Caki2 (cell line): ENCODE results near the gene KLHL13. TPM values are rescaled to one million over a fixed set of nuclear protein-coding genes. Genes with fewer than 3 reads are reported as not detected.
"Not testable (repeated sequence)": the region's sequence is repeated elsewhere in the genome, so short reads cannot be mapped to it uniquely, and the experiment has no call there.

Source experiments
- DNase-seq: peaks from one replicate; pipeline ENCODE4 v3.0.0-alpha.2; 2015; ENCODE audit warnings: low read depth
- in situ Hi-C: cut with HindIII; loops from 2 replicates; pipeline ENCODE4 v1.10.0; 2016; ENCODE audit warnings: low sequenced_read_pairs, low pct_unique_long_range_greater_than_20kb, mixed read lengths
- total RNA-seq: library from RNA; depleted of rRNA; stranded (reverse); fragments of >200 nt; shearing (Covaris generic); gene quantifications from 2 replicates; pipeline ENCODE4 v1.2.3, GENCODE V29; 2014; ENCODE audit warnings: low replicate concordance; rRNA removed

The KLHL13 gene
- total RNA-seq, 1 experiment from 2014 or later = 37.4 TPM

DNA sequence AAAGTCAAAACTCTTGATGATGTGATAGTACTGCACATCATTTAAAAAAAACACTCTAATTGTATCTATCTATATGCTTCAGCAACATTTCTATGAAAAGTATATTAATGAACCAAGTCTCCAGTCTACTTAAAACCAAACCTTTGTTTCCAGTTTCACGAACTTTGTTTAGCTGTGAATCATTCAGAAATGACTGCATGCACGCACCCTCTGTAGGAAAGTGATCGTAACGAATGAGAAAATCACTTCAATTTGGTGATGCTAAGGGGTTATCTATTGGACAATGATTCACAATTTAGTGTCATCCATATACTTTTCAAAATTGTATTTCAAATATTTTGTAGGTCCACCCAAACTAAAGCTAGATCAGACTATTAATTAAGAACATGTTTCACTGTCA lies 157.6 kb downstream of the KLHL13 start:
- in situ Hi-C loops = no loop called here
- no peak for DNase-seq

DNA sequence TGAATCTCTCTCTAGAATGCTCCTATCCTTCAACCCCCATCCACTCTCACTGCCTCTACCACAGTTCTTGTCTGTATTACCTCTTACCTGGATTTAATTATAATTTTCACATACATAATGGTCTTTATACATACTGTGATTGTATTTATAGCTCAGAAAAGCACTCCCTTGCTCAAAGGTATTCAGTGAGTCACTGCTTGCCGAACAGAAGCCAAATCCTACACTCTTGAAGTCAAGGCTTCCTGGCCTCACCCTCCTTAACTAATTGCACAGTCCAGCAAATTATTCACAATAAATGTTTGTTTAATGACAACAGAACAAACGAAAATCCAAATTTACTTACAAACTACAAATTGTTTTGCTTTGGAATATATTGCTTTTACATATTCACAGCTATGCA lies 159.5 kb downstream of the KLHL13 start:
- DNase-seq = peak; percentile 2
- in situ Hi-C loops = no loop called here

DNA sequence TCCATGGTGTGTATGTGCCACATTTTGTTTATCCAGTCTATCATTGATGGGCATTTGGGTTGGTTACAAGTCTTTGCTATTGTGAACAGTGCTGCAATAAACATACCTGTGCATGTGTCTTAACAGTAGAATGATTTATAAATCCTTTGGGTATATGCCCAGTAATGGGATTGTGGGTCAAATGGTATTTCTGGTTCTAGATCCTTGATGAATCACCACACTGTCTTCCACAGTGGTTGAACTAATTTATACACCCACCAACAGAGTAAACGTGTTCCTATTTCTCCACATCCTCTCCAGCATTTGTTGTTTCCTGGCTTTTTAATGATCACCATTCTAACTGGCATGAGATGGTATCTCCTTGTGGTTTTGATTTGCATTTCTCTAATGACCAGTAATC lies 177.3 kb downstream of the KLHL13 start:
- DNase-seq, in situ Hi-C loops: not testable (repeated sequence)

DNA sequence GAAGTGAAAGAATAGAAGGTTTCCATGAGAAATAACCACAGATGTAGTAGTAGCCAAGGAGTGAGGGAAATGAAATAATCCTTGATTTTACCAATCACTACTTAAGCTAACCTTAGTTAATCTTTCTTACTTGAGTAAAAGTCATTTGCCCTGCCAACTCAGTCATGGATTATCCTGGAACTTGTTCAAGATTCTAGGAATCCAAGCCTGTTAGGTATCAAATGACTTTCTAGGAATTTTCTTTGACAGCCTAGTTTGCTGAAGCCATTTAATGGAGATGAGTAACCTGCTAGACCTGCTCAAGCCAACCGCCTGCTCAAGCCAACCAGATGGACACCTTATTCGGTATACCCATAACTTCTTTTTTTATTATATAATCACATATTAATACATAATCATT lies 180.5 kb downstream of the KLHL13 start:
- DNase-seq = no peak
- in situ Hi-C loops = no loop called here

DNA sequence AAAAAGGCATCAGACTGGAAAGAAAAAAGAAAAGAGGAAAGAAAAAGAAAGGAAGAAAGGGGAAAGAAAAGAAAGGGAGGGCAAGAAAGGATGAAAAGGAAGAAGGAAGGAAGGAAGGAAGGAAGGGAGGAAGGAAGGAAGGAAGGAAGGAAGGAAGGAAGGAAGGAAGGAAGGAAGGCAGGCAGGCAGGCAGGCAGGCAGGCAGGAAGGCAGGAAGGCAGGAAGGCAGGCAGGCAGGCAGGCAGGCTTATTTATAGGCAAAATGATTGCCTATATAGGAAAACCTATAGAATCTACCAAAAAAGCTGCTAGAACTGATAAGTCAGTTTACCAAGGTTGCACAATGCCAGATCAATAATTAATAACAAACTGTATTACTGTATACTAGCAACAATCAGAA lies 186.5 kb downstream of the KLHL13 start:
- in situ Hi-C loops, DNase-seq: not testable (repeated sequence)

DNA sequence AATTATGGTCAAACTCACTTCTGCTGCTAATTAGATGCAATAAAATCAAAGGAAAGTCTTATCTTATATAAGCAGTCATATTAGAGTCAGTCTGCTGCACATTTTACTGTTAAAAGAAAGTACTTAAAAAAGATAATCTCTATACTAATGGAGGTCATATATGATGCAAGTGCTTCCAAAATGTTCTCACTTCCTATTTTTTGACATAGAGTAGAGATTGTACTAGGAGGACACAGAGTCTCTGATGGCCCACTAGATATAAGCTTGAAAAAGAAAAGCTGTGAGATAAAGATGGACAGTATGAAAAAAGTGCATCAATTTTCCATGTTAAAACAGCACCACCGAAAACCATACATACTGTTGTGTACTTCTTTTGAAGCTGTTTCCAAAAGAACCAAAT lies 196.9 kb downstream of the KLHL13 start:
- in situ Hi-C loops = no loop called here
- DNase-seq = no peak

DNA sequence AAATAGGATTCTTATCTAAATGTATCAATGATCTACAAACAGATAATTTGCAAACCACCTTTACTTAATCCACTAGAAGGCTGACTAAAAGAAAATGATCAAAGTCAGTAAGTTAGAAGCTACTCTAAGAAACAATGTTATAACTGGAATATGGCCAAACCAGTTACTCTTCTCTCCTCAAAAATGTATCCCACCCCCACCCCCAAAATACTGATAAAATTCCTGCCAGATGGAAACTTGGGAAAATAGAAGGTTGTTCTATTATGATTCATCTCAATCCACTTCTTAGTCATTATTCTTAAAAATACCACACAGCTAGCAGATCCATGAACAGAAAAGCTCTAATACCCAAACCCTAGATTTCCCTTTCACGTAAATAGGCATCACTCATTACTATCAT lies 206.4 kb downstream of the KLHL13 start:
- in situ Hi-C loops = no loop called here
- no peak for DNase-seq

DNA sequence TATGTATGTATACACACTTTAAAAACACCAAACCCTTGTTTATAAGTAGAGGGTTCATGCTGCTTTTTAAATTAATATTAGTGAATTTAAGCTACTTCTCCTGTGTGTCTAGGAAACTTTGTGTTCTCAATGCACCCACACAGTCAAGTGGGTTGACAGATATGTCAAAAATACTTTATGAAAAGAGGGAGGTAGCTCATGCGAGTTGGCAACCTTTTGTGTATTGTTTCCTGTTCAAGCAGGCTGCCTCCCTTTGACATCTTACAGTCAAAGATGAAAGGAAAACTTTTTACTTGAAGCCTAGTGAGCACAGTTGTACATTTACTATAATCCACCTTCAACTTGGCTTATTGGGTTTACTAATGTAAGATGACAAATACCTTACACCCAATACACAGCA lies 218.4 kb downstream of the KLHL13 start:
- DNase-seq = no peak
- in situ Hi-C loops = no loop called here

DNA sequence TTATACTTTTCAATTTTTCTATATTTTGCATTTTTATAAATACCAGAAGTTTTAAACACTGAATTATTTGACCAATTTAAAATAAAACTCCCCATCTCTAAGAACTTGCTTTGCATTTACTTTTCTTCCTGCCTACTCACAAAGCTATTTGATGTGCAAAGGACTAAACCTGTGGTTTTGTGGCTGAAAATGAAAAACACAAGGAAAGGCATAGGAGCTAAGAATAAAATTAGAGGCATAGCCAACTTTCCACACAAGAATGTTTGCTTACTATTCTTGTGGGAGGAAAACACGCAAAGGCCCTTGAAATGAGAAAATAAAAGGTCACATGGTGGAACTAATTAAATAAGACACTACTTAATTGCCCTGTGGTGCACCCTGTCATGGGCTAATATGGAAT lies 221.2 kb downstream of the KLHL13 start:
- in situ Hi-C loops = no loop called here
- no peak for DNase-seq

DNA sequence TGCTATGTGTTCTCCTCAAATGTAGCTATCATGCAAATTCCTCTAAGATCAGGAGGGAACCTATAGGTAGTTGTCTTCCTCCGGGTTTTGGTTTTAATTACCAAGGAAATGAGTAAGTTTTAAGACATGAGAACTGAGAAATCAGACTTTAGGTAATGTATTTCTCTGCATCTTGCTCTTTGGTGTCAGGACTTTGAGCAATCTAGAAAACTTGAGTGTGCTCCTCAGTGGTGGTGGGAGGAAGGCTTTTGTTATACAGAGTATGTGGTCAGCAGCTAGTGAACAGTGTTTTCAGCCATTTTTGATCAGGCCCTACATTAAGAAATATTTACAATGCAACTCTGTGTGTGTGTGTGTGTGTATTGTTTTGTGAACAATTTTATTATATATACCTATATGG lies 224.1 kb downstream of the KLHL13 start:
- no peak for DNase-seq
- in situ Hi-C loops = no loop called here

DNA sequence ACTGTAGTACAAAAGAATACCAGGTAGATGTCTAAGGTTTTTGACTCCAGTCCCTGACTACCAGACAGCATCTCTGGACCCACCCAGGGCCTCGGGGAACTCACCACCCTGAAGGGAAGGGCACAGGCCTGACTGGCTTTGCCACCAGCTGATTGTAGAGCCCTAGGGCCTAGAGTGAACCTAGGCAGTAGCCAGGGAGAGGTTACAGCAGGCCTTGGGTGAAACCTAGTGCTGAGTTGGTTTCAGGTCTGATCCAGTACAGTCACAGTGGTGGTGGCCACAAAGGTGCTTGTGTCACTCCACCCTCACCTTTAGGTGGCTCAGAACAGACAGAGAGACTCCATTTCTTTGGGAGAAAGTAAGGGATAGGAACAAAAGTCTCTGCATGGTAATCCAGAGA lies 244.8 kb downstream of the KLHL13 start:
- in situ Hi-C loops = no loop called here
- DNase-seq = no peak

DNA sequence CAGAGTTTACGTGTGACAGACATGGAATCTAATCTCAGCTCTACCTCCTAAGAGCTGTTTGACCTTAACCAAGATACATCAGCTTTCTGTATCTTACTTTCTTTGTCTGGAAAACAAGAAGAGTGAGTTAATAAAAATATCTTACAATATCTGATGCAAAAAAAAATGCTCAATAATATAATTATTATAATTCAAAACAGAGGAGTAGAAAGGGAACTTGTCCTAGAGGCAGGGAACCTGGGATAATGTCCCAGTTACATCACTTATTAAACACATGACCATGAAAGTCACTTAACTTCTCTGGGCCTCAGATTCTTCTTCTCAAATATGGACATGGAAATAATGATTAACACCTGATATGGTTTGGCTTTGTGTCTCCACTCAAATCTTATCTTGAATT lies 256.1 kb downstream of the KLHL13 start:
- DNase-seq = no peak
- in situ Hi-C loops = no loop called here

DNA sequence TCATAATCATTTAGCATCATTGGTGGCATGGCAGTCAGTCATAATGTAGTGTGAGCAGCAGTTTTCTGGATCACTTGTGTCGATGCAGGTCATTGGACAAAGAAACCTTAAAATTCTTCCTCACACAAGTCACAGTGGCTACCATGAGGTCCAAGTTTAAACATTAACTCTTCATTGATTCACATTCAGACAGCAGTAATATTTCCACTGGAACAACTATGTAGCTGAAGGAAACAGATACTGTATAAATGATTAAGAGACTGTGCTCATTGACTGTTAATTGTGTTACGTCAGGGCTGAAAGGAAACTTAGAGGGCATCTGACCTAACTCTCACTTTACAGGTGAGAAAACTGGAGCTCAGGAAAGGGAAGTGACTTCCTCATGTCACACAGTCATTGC lies 261.8 kb downstream of the KLHL13 start:
- in situ Hi-C loops = no loop called here
- peak; percentile 81 for DNase-seq

DNA sequence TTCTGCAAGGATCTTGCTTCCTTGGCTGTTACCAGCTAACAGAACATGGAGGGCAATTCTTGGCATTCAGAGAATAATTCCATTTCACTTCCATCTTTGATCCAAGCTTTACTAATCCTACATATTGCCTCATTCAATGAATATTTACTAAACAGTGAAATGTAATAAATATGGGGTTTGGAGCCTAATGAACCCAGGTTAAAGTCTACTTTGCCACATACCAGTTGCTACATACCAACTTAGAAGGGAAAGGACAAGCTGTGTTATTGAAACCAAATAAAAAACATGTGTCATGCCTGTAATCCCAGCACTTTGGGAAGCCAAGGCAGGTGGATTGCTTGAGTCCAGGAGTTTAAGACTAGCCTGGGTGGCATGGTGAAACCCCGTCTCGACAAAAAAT lies 265.6 kb downstream of the KLHL13 start:
- in situ Hi-C loops = no loop called here
- DNase-seq = no peak

Other genes starting within 250 kb of the KLHL13 start
- 4.1 and 6.5 TPM in 2 replicates for gene WDR44, start 229.3 kb upstream of the KLHL13 start, total RNA-seq